Tibial nerve (tissue), 4 donors: Measurements from ENCODE around the gene SDK2. TPM values are rescaled to one million over a fixed set of nuclear protein-coding genes. Genes with fewer than 3 reads are reported as not detected.
"Not testable (repeated sequence)": the region's sequence is repeated elsewhere in the genome, so short reads cannot be mapped to it uniquely, and the experiment has no call there.

ENCODE experiments used
- DNase-seq, 2 donors: peaks; one replicate each; pipeline ENCODE4 v3.0.0-alpha.2; 2019; ENCODE audit warnings: low spot score in 2 of 2
- H3K27ac ChIP-seq, 4 donors: fragments of 200-600 bp; sonication (generic) in 3 of 4; one replicate each; pipeline ENCODE4 v1.5.1; 2017 to 2019; ENCODE audit warnings: mild to moderate bottlenecking in 1 of 4
- H3K27me3 ChIP-seq, 2 donors: fragments of 200-600 bp; sonication (generic) in 1 of 2; one replicate each; pipeline versions ENCODE4 v1.5.1 to v1.6.0; 2017 to 2019
- H3K36me3 ChIP-seq, 3 donors: fragments of 200-600 bp; sonication (generic); one replicate each; pipeline ENCODE4 v1.5.1; 2018 to 2019
- H3K4me1 ChIP-seq, 4 donors: fragments of 200-600 bp; sonication (generic) in 3 of 4; one replicate each; pipeline ENCODE4 v1.5.1; 2017 to 2019
- H3K4me3 ChIP-seq, 4 donors: fragments of 200-600 bp; sonication (generic) in 3 of 4; one replicate each; pipeline ENCODE4 v1.5.1; 2017 to 2019; ENCODE audit warnings: mild to moderate bottlenecking in 1 of 4, moderate library complexity in 1 of 4
- H3K9me3 ChIP-seq, 4 donors: fragments of 200-600 bp; sonication (generic) in 3 of 4; one replicate each; pipeline ENCODE4 v1.5.1; 2017 to 2019
- CTCF ChIP-seq, 5 experiments: fragments of 200-600 bp in 3 of 5; fragments of 450-650 bp in 2 of 5; sonication (generic) in 3 of 5; IDR thresholded peaks; one replicate each; pipeline ENCODE4 v1.5.1; 2016 to 2019; ENCODE audit warnings: antibody characterized with exemption in 5 of 5, mild to moderate bottlenecking in 3 of 5, moderate library complexity in 2 of 5
- EP300 ChIP-seq, 2 donors: sonication (generic); formaldehyde crosslinking; IDR thresholded peaks; one replicate each; pipeline ENCODE4 v1.6.1; 2017; ENCODE audit warnings: antibody characterized with exemption in 2 of 2, mild to moderate bottlenecking in 1 of 2
- POLR2A ChIP-seq, 2 donors: fragments of 450-650 bp; IDR thresholded peaks; one replicate each; pipeline ENCODE4 v1.6.1; 2017; ENCODE audit warnings: antibody characterized with exemption in 2 of 2, mild to moderate bottlenecking in 2 of 2, moderate library complexity in 2 of 2
- WGBS, 2 donors: methylation state at CpG; one replicate each; pipeline ENCODE4 v1.1.5; 2018; 5-methylcytosine and 5-hydroxymethylcytosine counted together
- total RNA-seq, 4 donors: library from RNA; depleted of rRNA; stranded (reverse); fragments of >200 nt; gene quantifications; one replicate each; pipeline ENCODE4 v1.1.0, GENCODE V29; 2016

SDK2 gene
- total RNA-seq, 4 donors from 2014 or later = 3.1 to 6.3 (median 4.6) TPM

GRCh38 chr17:73334771-73335513 lies 309.3 kb downstream of the SDK2 start:
- TF ChIP-seq CTCF (IDR thresholded peaks at IDR 0.05) = no peak
- no peak for TF ChIP-seq EP300 (IDR thresholded peaks at IDR 0.05)
- no peak for TF ChIP-seq POLR2A (IDR thresholded peaks at IDR 0.05)
- Histone ChIP-seq H3K9me3 (no peaks in the 10 kb centered on the region), H3K4me3 (no peak overlapping the region), H3K4me1 (peaks cover 0 to 43% (median 20%) of the 10 kb centered on the region in 4 donors), H3K36me3 (no peaks in the 10 kb centered on the region), H3K27me3 (no peaks in the 10 kb centered on the region), H3K27ac (no peak overlapping the region)
- no peak for DNase-seq
- WGBS, 2 donors = 69 to 83% methylated on average over 11 to 12 of the region's 12 CpGs

- H3K36me3 ChIP-seq, H3K27ac ChIP-seq, H3K9me3 ChIP-seq, H3K4me3 ChIP-seq, H3K27me3 ChIP-seq, DNase-seq: not testable (repeated sequence)
- peaks cover 0 to 28% (median 13%) of the 10 kb centered on the region in 4 donors for H3K4me1 ChIP-seq
- whole genome bisulfite sequencing, 2 donors = 87 to 92% methylated on average over 9 of the region's 9 CpGs
These were observed 310.8 kb downstream of the SDK2 start for GRCh38 chr17:73333445-73333844.

- Histone ChIP-seq H3K36me3 (no peaks in the 10 kb centered on the region), H3K4me1 (peaks cover 0 to 8% (median 0%) of the 10 kb centered on the region in 4 donors), H3K9me3 (no peaks in the 10 kb centered on the region), H3K4me3 (no peak overlapping the region), H3K27me3 (no peaks in the 10 kb centered on the region), H3K27ac (no peak overlapping the region)
- DNase-seq = no peak
- TF ChIP-seq CTCF (IDR thresholded peaks at IDR 0.05) (no peak), EP300 (IDR thresholded peaks at IDR 0.05) (no peak), POLR2A (IDR thresholded peaks at IDR 0.05) (no peak)
- WGBS, 2 donors = 64 to 68% methylated on average over 3 of the region's 3 CpGs
These were observed 313.2 kb downstream of the SDK2 start for GRCh38 chr17:73331060-73331459.

- peaks cover 0 to 3% (median 0%) of the 10 kb centered on the region in 4 donors for H3K9me3 ChIP-seq
- 92 to 95% methylated on average over 7 of the region's 7 CpGs for whole genome bisulfite sequencing, 2 donors
These were observed 316.6 kb downstream of the SDK2 start for GRCh38 chr17:73327676-73328075.

GRCh38 chr17:73325527-73325842 lies 318.8 kb downstream of the SDK2 start:
- Histone ChIP-seq H3K4me1 (peaks cover 0 to 32% (median 8%) of the 10 kb centered on the region in 4 donors), H3K36me3 (no peaks in the 10 kb centered on the region), H3K9me3 (peaks cover 0 to 3% (median 0%) of the 10 kb centered on the region in 4 donors), H3K4me3 (no peak overlapping the region), H3K27ac (peak overlapping the region in 3 of 4 donors; percentile 4 to 49 (median 46)), H3K27me3 (no peaks in the 10 kb centered on the region)
- TF ChIP-seq EP300 (IDR thresholded peaks at IDR 0.05) = peak in 1 of 2 donors; percentile 85
- TF ChIP-seq CTCF (IDR thresholded peaks at IDR 0.05) = peak in 3 of 5 experiments; percentile 22 to 51 (median 24)
- TF ChIP-seq POLR2A (IDR thresholded peaks at IDR 0.05) = no peak
- peak; percentile 50 to 62 for DNase-seq
- WGBS, 2 donors = 19 to 23% methylated on average over 4 of the region's 4 CpGs

More at GRCh38 chr17:73327676-73328075, 316.6 kb downstream of the SDK2 start:
- Histone ChIP-seq H3K36me3 (no peaks in the 10 kb centered on the region), H3K4me3 (no peak overlapping the region), H3K27me3 (no peaks in the 10 kb centered on the region), H3K4me1 (peaks cover 0 to 30% (median 8%) of the 10 kb centered on the region in 4 donors), H3K27ac (no peak overlapping the region)
- DNase-seq = no peak
- no peak for TF ChIP-seq EP300 (IDR thresholded peaks at IDR 0.05)
- no peak for TF ChIP-seq CTCF (IDR thresholded peaks at IDR 0.05)
- no peak for TF ChIP-seq POLR2A (IDR thresholded peaks at IDR 0.05)
